SJCRH30 (cell line): ENCODE measurements around the gene SOS2. TPM values are rescaled to one million over a fixed set of nuclear protein-coding genes. Genes with fewer than 3 reads are reported as not detected.

Experiments used
- DNase-seq, 2 experiments: peaks; one replicate each; pipeline ENCODE4 v3.0.0-alpha.2; 2015 to 2020
- H3K27ac ChIP-seq: fragments of 250-450 bp; sonication (Bioruptor Pico); 2 replicates; pipeline ENCODE4 v1.5.1; 2020; ENCODE audit warnings: mild to moderate bottlenecking, moderate library complexity
- H3K27me3 ChIP-seq: fragments of 250-450 bp; sonication (Bioruptor Pico); 2 replicates; pipeline ENCODE4 v1.5.1; 2020; ENCODE audit warnings: mild to moderate bottlenecking, moderate library complexity
- H3K36me3 ChIP-seq: fragments of 250-450 bp; sonication (Bioruptor Pico); 2 replicates; pipeline ENCODE4 v1.5.1; 2020; ENCODE audit warnings: mild to moderate bottlenecking, moderate library complexity
- H3K4me1 ChIP-seq: fragments of 250-450 bp; sonication (Bioruptor Pico); 2 replicates; pipeline ENCODE4 v1.5.1; 2020; ENCODE audit warnings: mild to moderate bottlenecking, moderate library complexity
- H3K4me3 ChIP-seq: fragments of 250-450 bp; sonication (Bioruptor Pico); 2 replicates; pipeline ENCODE4 v1.5.1; 2020; ENCODE audit warnings: mild to moderate bottlenecking, moderate library complexity
- H3K9me3 ChIP-seq: fragments of 250-450 bp; sonication (Bioruptor Pico); replicated peaks from 2 replicates; pipeline ENCODE4 v1.5.1; 2020; ENCODE audit warnings: mild to moderate bottlenecking, moderate library complexity
- total RNA-seq: library from RNA; depleted of rRNA; stranded (reverse); fragments of >200 nt; shearing (Covaris generic); gene quantifications from 2 replicates; pipeline ENCODE4 v1.2.3, GENCODE V29; 2014; rRNA removed

The SOS2 gene
- total RNA-seq, 1 experiment from 2014 or later = 30.7 TPM

DNA sequence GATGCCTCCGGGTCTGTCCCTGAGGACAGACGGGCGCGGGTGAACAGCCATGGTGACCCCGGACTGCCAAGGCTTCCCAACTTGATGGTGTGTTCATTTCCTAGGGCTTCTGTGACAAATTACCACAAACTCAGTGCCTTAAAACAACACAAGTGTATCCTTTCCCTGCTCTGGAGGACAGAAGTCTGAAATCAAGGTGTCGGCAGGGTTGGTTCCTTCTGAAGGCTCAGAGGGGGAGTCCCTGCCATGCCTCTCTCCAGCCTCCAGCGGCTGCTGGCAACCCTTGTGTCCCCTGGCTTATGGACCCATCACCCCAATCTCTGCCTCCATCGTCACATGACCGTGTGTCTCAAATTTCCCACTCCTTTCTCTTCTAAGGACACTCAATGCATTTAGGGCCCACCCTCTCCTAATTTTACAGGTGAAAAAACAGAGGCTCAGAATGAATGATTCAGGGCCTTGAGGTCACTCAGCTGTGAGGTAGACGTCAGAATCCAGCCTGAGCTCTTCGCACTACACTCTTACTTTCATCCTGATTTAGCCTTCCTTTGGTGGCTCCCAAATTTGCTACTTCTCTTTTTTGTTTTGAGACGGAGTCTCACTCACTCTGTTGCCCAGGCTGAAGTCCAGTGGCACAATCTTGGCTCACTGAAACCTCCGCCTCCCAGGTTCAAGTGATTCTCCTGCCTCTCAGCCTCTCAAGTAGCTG lies 160.4 kb downstream of the SOS2 start:
- Histone ChIP-seq H3K4me3 (no peak overlapping the region), H3K36me3 (no peaks in the 10 kb centered on the region), H3K27ac (no peak overlapping the region), H3K4me1 (no peaks in the 10 kb centered on the region), H3K27me3 (no peaks in the 10 kb centered on the region), H3K9me3 (no peaks in the 10 kb centered on the region)
- no peak for DNase-seq

DNA sequence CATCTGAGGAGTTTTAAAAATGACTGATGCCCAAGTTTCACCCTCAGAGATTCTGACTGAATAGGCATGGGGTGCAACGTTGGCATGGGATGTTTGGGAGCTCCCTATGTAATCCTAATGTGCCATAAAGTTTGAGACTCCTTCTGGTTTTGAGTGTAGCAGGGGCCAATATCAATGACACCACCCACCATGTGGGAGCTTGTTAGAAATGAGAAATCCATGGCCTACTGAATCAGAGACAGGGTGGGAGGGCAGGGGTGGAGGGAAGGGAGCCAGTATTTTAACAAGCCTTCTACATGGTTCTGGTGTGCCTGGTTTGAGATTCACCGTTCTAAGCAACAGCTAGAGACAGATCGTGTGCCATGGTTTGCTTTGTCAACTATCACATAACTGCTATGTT lies 161.1 kb downstream of the SOS2 start:
- Histone ChIP-seq H3K27me3 (no peaks in the 10 kb centered on the region), H3K9me3 (no peaks in the 10 kb centered on the region), H3K36me3 (no peaks in the 10 kb centered on the region), H3K4me1 (no peaks in the 10 kb centered on the region), H3K4me3 (no peak overlapping the region), H3K27ac (no peak overlapping the region)
- DNase-seq = no peak

GRCh38 chr14:50069325-50069724 lies 162.1 kb downstream of the SOS2 start:
- DNase-seq = no peak
- Histone ChIP-seq H3K27me3 (no peaks in the 10 kb centered on the region), H3K4me3 (no peak overlapping the region), H3K36me3 (no peaks in the 10 kb centered on the region), H3K9me3 (no peaks in the 10 kb centered on the region), H3K27ac (no peak overlapping the region), H3K4me1 (no peaks in the 10 kb centered on the region)

- no peaks in the 10 kb centered on the region for H3K27me3 ChIP-seq
- H3K4me1 ChIP-seq = no peaks in the 10 kb centered on the region
- H3K27ac ChIP-seq = no peak overlapping the region
- no peak overlapping the region for H3K4me3 ChIP-seq
- H3K36me3 ChIP-seq = no peaks in the 10 kb centered on the region
- no peaks in the 10 kb centered on the region for H3K9me3 ChIP-seq
- DNase-seq = no peak
Observed at GRCh38 chr14:50068496-50068895, 162.9 kb downstream of the SOS2 start.

GRCh38 chr14:50067723-50068495 lies 163.5 kb downstream of the SOS2 start:
- DNase-seq = no peak
- Histone ChIP-seq H3K4me1 (no peaks in the 10 kb centered on the region), H3K27ac (no peak overlapping the region), H3K9me3 (no peaks in the 10 kb centered on the region), H3K4me3 (no peak overlapping the region), H3K27me3 (no peaks in the 10 kb centered on the region), H3K36me3 (no peaks in the 10 kb centered on the region)

Other genes starting within 250 kb of the SOS2 start
- 7.8 and 11.6 TPM in 2 replicates for gene VCPKMT, start 115.0 kb downstream of the SOS2 start, total RNA-seq
- 14.6 and 15.2 TPM in 2 replicates for gene L2HGDH, start 80.7 kb upstream of the SOS2 start, total RNA-seq
- gene DMAC2L, start 80.7 kb upstream of the SOS2 start, total RNA-seq = 9.8 and 10.6 TPM in 2 replicates
- 4.5 and 6.1 TPM in 2 replicates for gene CDKL1, start 165.3 kb upstream of the SOS2 start, total RNA-seq